GM12873 (cell line): ENCODE measurements around the gene ERLEC1.

Source experiments
- TF ChIP-seq, protein P1 (sequence below): IDR thresholded peaks from 2 replicates; pipeline ENCODE4 v1.5.1; 2012; ENCODE audit warnings: low read depth, mild to moderate bottlenecking, moderate library complexity, low read length, control low read depth; ENCODE audit not compliant: insufficient read depth; ENCODE audit errors: missing control alignments

The ERLEC1 gene

GRCh38 chr2:53769318-53769945 lies 17.4 kb upstream of the ERLEC1 start:
- TF ChIP-seq, protein P1, sequence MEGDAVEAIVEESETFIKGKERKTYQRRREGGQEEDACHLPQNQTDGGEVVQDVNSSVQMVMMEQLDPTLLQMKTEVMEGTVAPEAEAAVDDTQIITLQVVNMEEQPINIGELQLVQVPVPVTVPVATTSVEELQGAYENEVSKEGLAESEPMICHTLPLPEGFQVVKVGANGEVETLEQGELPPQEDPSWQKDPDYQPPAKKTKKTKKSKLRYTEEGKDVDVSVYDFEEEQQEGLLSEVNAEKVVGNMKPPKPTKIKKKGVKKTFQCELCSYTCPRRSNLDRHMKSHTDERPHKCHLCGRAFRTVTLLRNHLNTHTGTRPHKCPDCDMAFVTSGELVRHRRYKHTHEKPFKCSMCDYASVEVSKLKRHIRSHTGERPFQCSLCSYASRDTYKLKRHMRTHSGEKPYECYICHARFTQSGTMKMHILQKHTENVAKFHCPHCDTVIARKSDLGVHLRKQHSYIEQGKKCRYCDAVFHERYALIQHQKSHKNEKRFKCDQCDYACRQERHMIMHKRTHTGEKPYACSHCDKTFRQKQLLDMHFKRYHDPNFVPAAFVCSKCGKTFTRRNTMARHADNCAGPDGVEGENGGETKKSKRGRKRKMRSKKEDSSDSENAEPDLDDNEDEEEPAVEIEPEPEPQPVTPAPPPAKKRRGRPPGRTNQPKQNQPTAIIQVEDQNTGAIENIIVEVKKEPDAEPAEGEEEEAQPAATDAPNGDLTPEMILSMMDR = no peak

- TF ChIP-seq, protein P1 = no peak
Observed at GRCh38 chr2:53770264-53770663, 16.6 kb upstream of the ERLEC1 start.

DNA sequence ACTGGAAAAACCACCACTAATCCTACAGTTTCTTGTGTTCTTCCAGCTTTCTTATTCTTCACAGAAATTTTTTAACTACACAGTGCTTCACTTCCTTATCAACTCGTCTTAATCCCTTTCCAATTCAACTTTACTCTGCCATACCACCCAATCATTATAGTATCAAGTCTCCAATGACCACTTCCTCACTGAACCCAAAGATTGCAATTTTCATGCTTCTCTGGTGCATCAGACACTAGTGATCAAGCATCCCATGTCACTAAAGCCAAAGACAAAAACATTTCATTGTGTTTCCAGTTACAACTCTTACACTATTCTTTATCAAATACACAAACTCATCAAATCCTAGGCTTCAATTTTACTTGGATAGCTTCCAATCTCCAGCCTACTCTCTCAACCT lies 9.7 kb upstream of the ERLEC1 start:
- TF ChIP-seq, protein P1 = no peak

DNA sequence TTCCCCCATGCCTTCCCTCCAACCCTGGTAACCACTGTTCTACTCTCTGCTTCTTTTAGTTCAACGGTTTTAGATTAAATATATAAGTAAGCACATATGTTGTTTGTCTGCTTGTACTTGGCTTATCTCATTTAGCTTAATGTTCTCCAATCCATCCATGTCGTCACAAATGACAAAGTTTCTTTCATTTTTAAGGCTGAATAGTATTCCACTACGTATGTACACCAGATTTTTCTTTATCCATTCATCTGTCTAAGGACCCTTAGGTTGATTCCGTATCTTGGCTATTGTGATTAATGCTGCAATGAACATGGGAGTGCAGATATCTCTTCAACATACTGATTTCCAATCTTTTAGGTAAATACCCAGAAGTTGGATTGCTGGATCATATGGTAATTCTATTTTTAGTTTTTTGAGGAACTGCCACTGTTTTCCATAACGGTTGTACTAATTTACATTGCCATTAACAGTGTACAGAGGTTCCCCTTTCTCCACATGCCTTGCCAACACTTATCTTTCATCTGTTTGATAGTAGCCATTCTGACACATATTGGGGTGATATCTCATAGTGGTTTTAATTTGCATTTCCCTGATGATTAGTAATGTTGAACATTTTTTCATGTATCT lies 8.2 kb upstream of the ERLEC1 start:
- TF ChIP-seq, protein P1 = no peak

GRCh38 chr2:53780056-53780455 lies 6.8 kb upstream of the ERLEC1 start:
- TF ChIP-seq, protein P1 = no peak

DNA sequence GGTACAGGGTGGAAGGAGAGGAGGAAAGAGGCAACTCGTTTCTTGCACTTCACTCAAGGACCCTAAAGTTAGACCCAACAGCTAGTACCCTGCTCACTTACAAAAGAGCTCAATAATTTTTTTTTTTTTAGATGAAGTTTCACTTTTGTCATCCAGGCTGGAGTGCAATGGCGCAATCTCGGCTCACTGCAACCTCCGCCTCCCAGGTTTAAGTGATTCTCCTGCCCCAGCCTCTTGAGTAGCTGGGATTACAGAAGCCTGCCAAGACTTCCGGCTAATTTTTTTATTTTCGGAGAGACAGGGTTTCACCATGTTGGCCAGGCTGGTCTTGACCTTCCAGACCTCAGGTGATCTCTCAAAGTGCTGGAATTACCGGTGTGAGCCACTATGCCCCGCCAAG lies 4.2 kb upstream of the ERLEC1 start:
- TF ChIP-seq, protein P1 = no peak

- TF ChIP-seq, protein P1 = no peak
Observed at GRCh38 chr2:53784436-53784835, 2.4 kb upstream of the ERLEC1 start.
